Right cardiac atrium (tissue), 5 donors: ENCODE results near the gene PRKG1. TPM values are rescaled to one million over a fixed set of nuclear protein-coding genes. Genes with fewer than 3 reads are reported as not detected.

Experiments used
- ATAC-seq, 2 donors: fragments of 200-7000 bp; cut with Tn5 transposase; one replicate each; pipeline versions ENCODE4 v1.8.0 to v1.9.1; 2020; ENCODE audit warnings: moderate library complexity in 2 of 2, mild to moderate bottlenecking in 1 of 2
- DNase-seq, 3 donors: peaks; one replicate each; pipeline ENCODE4 v3.0.0-alpha.2; 2020
- H3K27ac ChIP-seq: one replicate; pipeline ENCODE4 v1.5.1; 2013; ENCODE audit warnings: mild to moderate bottlenecking, low read length, control low read depth, moderate library complexity
- H3K27me3 ChIP-seq: one replicate; pipeline ENCODE4 v1.6.1; 2013; ENCODE audit not compliant: control insufficient read depth, insufficient read depth
- H3K4me1 ChIP-seq: one replicate; pipeline ENCODE4 v1.6.1; 2013; ENCODE audit warnings: low read length; ENCODE audit not compliant: control insufficient read depth, insufficient read depth
- H3K4me3 ChIP-seq: one replicate; pipeline ENCODE4 v1.5.1; 2013; ENCODE audit warnings: low read length, control low read depth
- H3K9me3 ChIP-seq: one replicate; pipeline ENCODE4 v1.6.1; 2013; ENCODE audit warnings: low read length; ENCODE audit not compliant: control insufficient read depth
- WGBS: extraction: QIAGEN DNeasy Blood & Tissue Kit; methylation state at CpG from one replicate; pipeline ENCODE4 v1.1.7; 2013; 5-methylcytosine and 5-hydroxymethylcytosine counted together
- intact Hi-C, 4 donors: fragments of 100-400 bp; cut with DNase I; formaldehyde crosslinking; loops; one replicate each; pipeline versions ENCODE4 v1.11.0 to v1.14.0; 2022 to 2023
- polyA plus RNA-seq: library from polyadenylated mRNA; stranded (reverse); fragments of 200-250 nt; gene quantifications from one replicate; pipeline ENCODE4 v1.2.3, GENCODE V29; 2013
- total RNA-seq, 4 donors: library from RNA; stranded (reverse); fragmentation: NEBNext Ultra II Directional; extraction: Animal tissue kit (Norgen Biotek cat#: 25700); gene quantifications; one replicate each; pipeline ENCODE4 v1.2.1, GENCODE V29; 2021
- donor health status: healthy with polysubstance abuse.
- donor health status: DM: no; HTN: yes; CAD: no.
- donor health status: DM: no; HTN: no; CAD: no.
- donor health status: DM: no; HTN: yes; CAD: no; lungs with severe emphysema.
- donor health status: DM: yes; HTN: yes; CAD: no.

Gene PRKG1
- total and polyA plus RNA-seq, 5 donors: 16.6 to 49.9 (median 47.4) TPM

DNA sequence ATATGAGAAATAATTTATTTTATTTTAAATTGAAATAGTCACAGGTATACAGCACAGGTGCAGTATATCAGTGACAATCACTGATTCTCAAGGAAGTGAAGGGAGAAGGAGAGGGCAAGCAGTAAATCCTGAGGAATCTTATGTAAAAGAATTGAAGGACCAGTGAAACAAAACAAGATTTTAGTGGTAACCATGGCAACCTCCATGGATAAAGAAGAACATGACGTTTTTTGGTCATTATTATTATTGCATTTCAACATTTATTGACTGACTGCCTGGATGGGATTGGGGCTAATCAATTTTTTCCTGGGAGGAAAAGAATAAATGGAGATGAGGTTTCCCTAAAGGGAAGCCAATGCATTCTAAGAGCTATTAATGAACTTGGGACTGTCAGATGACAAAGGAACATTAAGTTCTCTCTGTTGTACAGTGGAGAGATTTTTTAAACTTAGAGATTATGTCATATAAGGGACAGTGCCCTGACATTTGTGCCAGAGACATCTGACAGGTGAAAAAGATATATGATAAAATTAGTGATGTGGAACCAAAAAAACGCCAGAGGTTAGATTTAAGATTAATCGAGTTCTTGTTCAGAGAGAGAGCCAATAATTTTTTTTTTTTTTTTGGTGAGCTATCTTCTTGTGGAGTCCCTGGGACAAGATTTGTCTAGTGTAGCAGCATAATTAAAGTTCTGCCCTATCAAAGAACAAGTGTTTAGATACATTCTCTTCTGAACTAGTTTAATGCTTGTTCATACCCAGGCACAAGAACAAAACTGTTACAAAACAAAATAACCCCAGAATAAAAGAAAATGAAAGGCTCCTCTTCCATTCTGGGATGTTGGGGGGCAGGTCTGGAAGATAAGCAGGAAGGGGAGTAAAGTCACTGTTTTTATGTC is 345.2 kb downstream of the PRKG1 start:
- Histone ChIP-seq H3K27me3 (no peaks in the 10 kb centered on the region), H3K4me1 (peaks cover 8% of the 10 kb centered on the region), H3K27ac (peak overlapping the region; percentile 64), H3K4me3 (no peak overlapping the region), H3K9me3 (no peaks in the 10 kb centered on the region)
- ATAC-seq (peak in 1 of 2 donors; percentile 41), DNase-seq (no peak)
- intact Hi-C loops: loop anchor here in 3 of 4 donors (10.0 kb wide), 1 partner anchor 345 kb away; the partner anchor contains the start of gene PRKG1 (in 3 of the 3)
- 62% methylated on average over 3 of the region's 3 CpGs for WGBS

DNA sequence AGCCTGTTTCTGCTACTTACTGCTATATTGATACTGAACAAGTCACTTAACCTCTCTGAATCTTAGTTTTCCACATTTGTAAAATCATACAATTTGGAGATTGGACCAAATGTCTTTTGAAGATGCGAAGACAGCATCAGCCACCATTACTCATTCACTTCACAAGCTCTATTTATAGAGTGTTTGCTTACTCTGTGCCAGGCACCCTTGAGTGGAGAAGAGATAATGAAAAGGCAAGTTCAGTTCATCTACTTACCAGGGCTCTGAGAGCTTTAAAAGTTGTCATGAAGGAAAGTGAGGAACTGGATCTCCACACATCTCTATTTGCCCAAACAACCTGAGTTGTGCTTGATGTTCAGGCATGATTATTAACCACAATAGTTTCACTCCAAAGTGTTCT is 347.6 kb downstream of the PRKG1 start:
- H3K9me3 ChIP-seq: no peaks in the 10 kb centered on the region
- peak; percentile 73 to 77 for ATAC-seq
- H3K27ac ChIP-seq: peak overlapping the region; percentile 84
- intact Hi-C loops: loop anchor here in 3 of 4 donors (10.0 kb wide), 1 partner anchor 347 kb away; the partner anchor contains the start of gene PRKG1 (in 3 of the 3)
- 51% methylated on average over 1 of the region's 1 CpG for WGBS
- no peak overlapping the region for H3K4me3 ChIP-seq
- no peaks in the 10 kb centered on the region for H3K27me3 ChIP-seq
- no peak for DNase-seq
- H3K4me1 ChIP-seq: peaks cover 8% of the 10 kb centered on the region

GRCh38 chr10:51422311-51423120 is 348.2 kb downstream of the PRKG1 start:
- H3K27me3 ChIP-seq: no peaks in the 10 kb centered on the region
- 56% methylated on average over 6 of the region's 6 CpGs for WGBS
- peak; percentile 61 to 74 for ATAC-seq
- H3K27ac ChIP-seq: peak overlapping the region; percentile 84
- H3K9me3 ChIP-seq: no peaks in the 10 kb centered on the region
- H3K4me3 ChIP-seq: no peak overlapping the region
- intact Hi-C loops: loop anchor here in 3 of 4 donors (10.0 kb wide), 1 partner anchor 348 kb away; the partner anchor contains the start of gene PRKG1 (in 3 of the 3)
- peak; percentile 40 to 66 (median 50) for DNase-seq
- peaks cover 8% of the 10 kb centered on the region for H3K4me1 ChIP-seq

- Histone ChIP-seq H3K27ac (no peak overlapping the region), H3K27me3 (no peaks in the 10 kb centered on the region), H3K9me3 (no peaks in the 10 kb centered on the region), H3K4me1 (peaks cover 8% of the 10 kb centered on the region), H3K4me3 (no peak overlapping the region)
- WGBS: 65% methylated on average over 4 of the region's 4 CpGs
- DNase-seq (no peak), ATAC-seq (no peak)
- intact Hi-C loops: loop anchor here in 3 of 4 donors (10.0 kb wide), 1 partner anchor 348 kb away; the partner anchor contains the start of gene PRKG1 (in 3 of the 3)
Observed at GRCh38 chr10:51423121-51423452, 348.8 kb downstream of the PRKG1 start.

GRCh38 chr10:51425431-51425830 is 351.1 kb downstream of the PRKG1 start:
- Histone ChIP-seq H3K4me3 (no peak overlapping the region), H3K9me3 (no peaks in the 10 kb centered on the region), H3K4me1 (peaks cover 6% of the 10 kb centered on the region), H3K27ac (no peak overlapping the region), H3K27me3 (no peaks in the 10 kb centered on the region)
- ATAC-seq: peak; percentile 68 to 71
- 36% methylated on average over 3 of the region's 3 CpGs for WGBS
- DNase-seq: peak; percentile 31 to 70 (median 58)
- intact Hi-C loops: loop anchor here in 3 of 4 donors (10.0 kb wide), 1 partner anchor 351 kb away; the partner anchor contains the start of gene PRKG1 (in 3 of the 3)

- no peaks in the 10 kb centered on the region for H3K27me3 ChIP-seq
- H3K4me3 ChIP-seq: no peak overlapping the region
- H3K9me3 ChIP-seq: no peaks in the 10 kb centered on the region
- intact Hi-C loops: loop anchor here in 3 of 4 donors (10.0 kb wide), 1 partner anchor 353 kb away; the partner anchor contains the start of gene PRKG1 (in 3 of the 3)
- 96% methylated on average over 2 of the region's 2 CpGs for WGBS
- ATAC-seq: no peak
- H3K27ac ChIP-seq: no peak overlapping the region
- no peak for DNase-seq
- no peaks in the 10 kb centered on the region for H3K4me1 ChIP-seq
Observed at GRCh38 chr10:51427758-51428157, 353.5 kb downstream of the PRKG1 start.

DNA sequence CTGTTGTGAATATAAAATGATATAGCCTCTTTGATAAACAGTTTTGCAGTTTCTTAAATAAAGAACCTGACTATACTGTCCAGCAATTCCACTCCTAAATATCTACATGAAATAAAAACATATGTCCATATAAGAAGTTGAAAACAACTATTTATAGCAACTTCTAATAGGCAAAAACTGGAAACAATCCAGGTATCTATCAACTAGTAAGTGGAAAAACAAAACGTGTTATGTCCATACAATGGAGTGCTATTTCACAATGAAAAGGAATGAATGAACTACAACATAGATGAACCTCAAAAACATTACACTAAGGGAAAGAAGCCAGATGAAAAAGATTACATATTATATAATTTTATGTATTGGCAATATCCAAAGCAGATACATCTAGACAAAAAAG is 356.2 kb downstream of the PRKG1 start:
- Histone ChIP-seq H3K27ac (no peak overlapping the region), H3K27me3 (no peaks in the 10 kb centered on the region), H3K4me1 (peaks cover 2% of the 10 kb centered on the region), H3K4me3 (no peak overlapping the region), H3K9me3 (no peaks in the 10 kb centered on the region)
- ATAC-seq (no peak), DNase-seq (no peak)
- intact Hi-C loops: no loop called here
- WGBS: 17% methylated on average over 1 of the region's 1 CpG

DNA sequence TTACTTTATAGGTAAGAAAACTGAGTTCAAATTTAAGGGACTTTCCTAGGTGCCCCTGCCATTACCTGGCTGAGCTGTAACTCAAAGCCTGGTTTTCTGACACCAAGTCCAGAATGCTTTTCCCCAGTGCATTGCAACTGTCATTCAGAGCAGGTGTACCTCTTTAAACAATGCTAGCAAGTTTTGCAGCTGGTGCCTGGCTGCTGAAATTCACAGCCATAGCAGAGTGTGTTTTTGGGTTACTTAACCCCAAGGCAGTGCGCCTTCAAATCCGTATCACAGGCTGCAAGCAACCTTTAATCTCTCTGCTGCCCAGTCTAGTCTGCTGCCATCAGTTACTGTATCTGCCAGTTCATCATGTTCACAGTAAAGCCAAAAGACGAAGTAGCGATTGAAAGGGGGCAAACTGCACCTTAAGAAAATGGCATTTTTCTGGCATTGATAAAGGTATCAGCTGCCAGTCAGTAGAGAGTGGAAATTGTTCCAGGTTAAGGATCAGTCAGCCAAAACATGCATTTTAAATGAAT is 359.7 kb downstream of the PRKG1 start:
- no peak overlapping the region for H3K27ac ChIP-seq
- no peaks in the 10 kb centered on the region for H3K27me3 ChIP-seq
- peaks cover 2% of the 10 kb centered on the region for H3K4me1 ChIP-seq
- H3K4me3 ChIP-seq: no peak overlapping the region
- intact Hi-C loops: no loop called here
- no peaks in the 10 kb centered on the region for H3K9me3 ChIP-seq
- ATAC-seq (no peak), DNase-seq (no peak)
- WGBS: 80% methylated on average over 4 of the region's 4 CpGs

GRCh38 chr10:51436805-51437204 is 362.5 kb downstream of the PRKG1 start:
- DNase-seq (no peak), ATAC-seq (no peak)
- Histone ChIP-seq H3K4me3 (no peak overlapping the region), H3K9me3 (no peaks in the 10 kb centered on the region), H3K27ac (no peak overlapping the region), H3K4me1 (peaks cover 2% of the 10 kb centered on the region), H3K27me3 (no peaks in the 10 kb centered on the region)
- intact Hi-C loops: no loop called here
- WGBS: 89% methylated on average over 4 of the region's 4 CpGs

- no peak overlapping the region for H3K4me3 ChIP-seq
- H3K27me3 ChIP-seq: no peaks in the 10 kb centered on the region
- H3K9me3 ChIP-seq: no peaks in the 10 kb centered on the region
- intact Hi-C loops: no loop called here
- H3K27ac ChIP-seq: no peak overlapping the region
- H3K4me1 ChIP-seq: no peaks in the 10 kb centered on the region
- 79% methylated on average over 1 of the region's 1 CpG for WGBS
- ATAC-seq (no peak), DNase-seq (no peak)
Observed at GRCh38 chr10:51439645-51440044, 365.4 kb downstream of the PRKG1 start.
